ENCODE results near the gene GFRA4. TPM values are rescaled to one million over a fixed set of nuclear protein-coding genes. Genes with fewer than 3 reads are reported as not detected.

Gene GFRA4
- polyA plus RNA-seq, 2 of the 4 experiments (the other 2 are of a cell fraction), result not detected

DNA sequence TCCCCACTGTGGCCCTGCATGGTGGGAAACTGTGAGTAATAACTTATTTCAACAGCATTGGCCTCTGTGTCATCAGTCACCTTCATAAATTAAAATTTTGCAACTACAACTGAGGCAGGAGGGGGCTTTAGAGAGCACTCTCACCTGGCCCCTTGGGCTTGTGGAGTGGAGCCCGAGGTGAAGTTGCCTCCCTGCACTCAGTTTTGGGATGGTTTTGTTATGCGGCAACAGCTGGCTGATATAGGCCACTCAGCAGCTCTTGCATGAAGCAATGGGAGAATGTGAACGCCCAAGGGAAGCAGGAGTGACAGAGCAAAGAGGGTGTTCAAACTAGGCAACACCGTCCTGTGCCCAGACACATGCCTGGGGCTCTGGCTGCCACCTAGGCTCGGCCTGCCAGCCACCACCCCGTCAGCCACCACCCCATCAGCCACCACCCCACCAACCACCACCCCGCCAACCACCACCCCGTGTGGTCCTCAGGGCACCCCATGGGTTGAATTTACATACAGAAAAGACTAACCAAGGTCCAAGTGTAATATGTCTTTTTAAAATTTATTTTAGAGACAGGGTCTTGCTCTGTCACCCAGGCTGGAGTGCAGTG, 4.3 kb upstream of the GFRA4 start:
- H3K27ac ChIP-seq, result no peak overlapping the region
- DNase-seq (ENCODE audit: low read depth in 1 of 2, low spot score in 1 of 2) (no peak), FAIRE-seq (no peak), ATAC-seq (no peak)
- peaks cover 2% of the 10 kb centered on the region; the same call in 1 of the 3 replicates for H3K4me1 ChIP-seq
- H3K9me3 ChIP-seq, result no peaks in the 10 kb centered on the region
- H3K4me3 ChIP-seq, result no peak overlapping the region
- TF ChIP-seq NR3C1 (IDR thresholded peaks at IDR 0.05) (no peak), EHMT2 (IDR thresholded peaks at IDR 0.05; ENCODE audit: low read depth) (no peak), CEBPB (IDR thresholded peaks at IDR 0.05) (no peak), HOXA7 (CRISPR knock-in tag; IDR thresholded peaks at IDR 0.05) (no peak), HOXB5 (CRISPR knock-in tag; IDR thresholded peaks at IDR 0.05) (no peak), POLR2AphosphoS2 (conservative IDR thresholded peaks at IDR 0.05; ENCODE audit: low read length) (no peak), SMC3 (IDR thresholded peaks at IDR 0.05) (no peak), ZSCAN20 (CRISPR knock-in tag; IDR thresholded peaks at IDR 0.05) (no peak), HDAC2 (IDR thresholded peaks at IDR 0.05) (no peak)
- TF ChIP-seq, protein P1, sequence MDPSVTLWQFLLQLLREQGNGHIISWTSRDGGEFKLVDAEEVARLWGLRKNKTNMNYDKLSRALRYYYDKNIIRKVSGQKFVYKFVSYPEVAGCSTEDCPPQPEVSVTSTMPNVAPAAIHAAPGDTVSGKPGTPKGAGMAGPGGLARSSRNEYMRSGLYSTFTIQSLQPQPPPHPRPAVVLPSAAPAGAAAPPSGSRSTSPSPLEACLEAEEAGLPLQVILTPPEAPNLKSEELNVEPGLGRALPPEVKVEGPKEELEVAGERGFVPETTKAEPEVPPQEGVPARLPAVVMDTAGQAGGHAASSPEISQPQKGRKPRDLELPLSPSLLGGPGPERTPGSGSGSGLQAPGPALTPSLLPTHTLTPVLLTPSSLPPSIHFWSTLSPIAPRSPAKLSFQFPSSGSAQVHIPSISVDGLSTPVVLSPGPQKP (IDR thresholded peaks at IDR 0.05; ENCODE audit: low read depth, low read length), result no peak
- TF ChIP-seq, protein P2, sequence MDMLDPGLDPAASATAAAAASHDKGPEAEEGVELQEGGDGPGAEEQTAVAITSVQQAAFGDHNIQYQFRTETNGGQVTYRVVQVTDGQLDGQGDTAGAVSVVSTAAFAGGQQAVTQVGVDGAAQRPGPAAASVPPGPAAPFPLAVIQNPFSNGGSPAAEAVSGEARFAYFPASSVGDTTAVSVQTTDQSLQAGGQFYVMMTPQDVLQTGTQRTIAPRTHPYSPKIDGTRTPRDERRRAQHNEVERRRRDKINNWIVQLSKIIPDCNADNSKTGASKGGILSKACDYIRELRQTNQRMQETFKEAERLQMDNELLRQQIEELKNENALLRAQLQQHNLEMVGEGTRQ (IDR thresholded peaks at IDR 0.05), result no peak
- TF ChIP-seq, protein P3, sequence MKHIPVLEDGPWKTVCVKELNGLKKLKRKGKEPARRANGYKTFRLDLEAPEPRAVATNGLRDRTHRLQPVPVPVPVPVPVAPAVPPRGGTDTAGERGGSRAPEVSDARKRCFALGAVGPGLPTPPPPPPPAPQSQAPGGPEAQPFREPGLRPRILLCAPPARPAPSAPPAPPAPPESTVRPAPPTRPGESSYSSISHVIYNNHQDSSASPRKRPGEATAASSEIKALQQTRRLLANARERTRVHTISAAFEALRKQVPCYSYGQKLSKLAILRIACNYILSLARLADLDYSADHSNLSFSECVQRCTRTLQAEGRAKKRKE (CRISPR knock-in tag; IDR thresholded peaks at IDR 0.05; ENCODE audit: low read depth), result no peak
- TF ChIP-seq, protein P4, sequence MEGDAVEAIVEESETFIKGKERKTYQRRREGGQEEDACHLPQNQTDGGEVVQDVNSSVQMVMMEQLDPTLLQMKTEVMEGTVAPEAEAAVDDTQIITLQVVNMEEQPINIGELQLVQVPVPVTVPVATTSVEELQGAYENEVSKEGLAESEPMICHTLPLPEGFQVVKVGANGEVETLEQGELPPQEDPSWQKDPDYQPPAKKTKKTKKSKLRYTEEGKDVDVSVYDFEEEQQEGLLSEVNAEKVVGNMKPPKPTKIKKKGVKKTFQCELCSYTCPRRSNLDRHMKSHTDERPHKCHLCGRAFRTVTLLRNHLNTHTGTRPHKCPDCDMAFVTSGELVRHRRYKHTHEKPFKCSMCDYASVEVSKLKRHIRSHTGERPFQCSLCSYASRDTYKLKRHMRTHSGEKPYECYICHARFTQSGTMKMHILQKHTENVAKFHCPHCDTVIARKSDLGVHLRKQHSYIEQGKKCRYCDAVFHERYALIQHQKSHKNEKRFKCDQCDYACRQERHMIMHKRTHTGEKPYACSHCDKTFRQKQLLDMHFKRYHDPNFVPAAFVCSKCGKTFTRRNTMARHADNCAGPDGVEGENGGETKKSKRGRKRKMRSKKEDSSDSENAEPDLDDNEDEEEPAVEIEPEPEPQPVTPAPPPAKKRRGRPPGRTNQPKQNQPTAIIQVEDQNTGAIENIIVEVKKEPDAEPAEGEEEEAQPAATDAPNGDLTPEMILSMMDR (IDR thresholded peaks at IDR 0.05), result no peak
- ChIA-PET POLR2A (no interaction called here), CTCF (interaction anchor here (0.6 to 61.5 kb wide), 5 partner anchors 8 to 70 kb away, joined by 3 to 2233 read pairs (median 4); partner anchors contain the start of genes ADISSP, HSPA12B and SIGLEC1)
- WGBS (ENCODE audit: missing lambda C conversion rate), result 70% methylated on average over 8 of the region's 8 CpGs
- no peak overlapping the region for H3K4me2 ChIP-seq

DNA sequence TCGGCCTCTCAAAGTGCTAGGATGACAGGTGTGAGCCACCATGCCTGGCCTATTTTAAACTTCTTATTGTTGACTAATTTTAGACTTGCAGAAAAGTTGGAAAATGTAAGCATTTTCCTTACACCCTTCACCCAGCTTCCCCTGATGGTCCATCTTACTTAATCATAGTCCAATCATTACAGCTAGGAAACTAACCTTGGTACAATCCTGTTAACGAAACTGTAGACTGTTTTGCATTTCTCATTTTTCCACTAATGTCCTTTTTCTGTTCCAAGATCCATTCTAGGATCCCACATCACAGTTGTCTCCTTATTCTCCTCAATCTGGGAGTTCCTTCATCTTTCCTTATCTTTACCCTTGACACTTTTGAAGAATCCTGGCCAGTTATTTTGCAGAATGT, 659 bp upstream of the GFRA4 start:
- FAIRE-seq (no peak), DNase-seq (ENCODE audit: low read depth in 1 of 2, low spot score in 1 of 2) (no peak), ATAC-seq (no peak)
- Histone ChIP-seq H3K9me3 (no peaks in the 10 kb centered on the region), H3K4me1 (no peaks in the 10 kb centered on the region), H3K4me2 (no peak overlapping the region), H3K4me3 (no peak overlapping the region), H3K27ac (no peak overlapping the region)
- ChIA-PET CTCF (interaction anchor here (2.7 to 61.5 kb wide), 2 partner anchors 12 to 74 kb away, joined by 14 to 2233 read pairs; partner anchors contain the start of genes ADISSP, HSPA12B and SIGLEC1), POLR2A (no interaction called here)
- WGBS (ENCODE audit: missing lambda C conversion rate), result 41% methylated on average over 2 of the region's 2 CpGs
- TF ChIP-seq, protein P5, sequence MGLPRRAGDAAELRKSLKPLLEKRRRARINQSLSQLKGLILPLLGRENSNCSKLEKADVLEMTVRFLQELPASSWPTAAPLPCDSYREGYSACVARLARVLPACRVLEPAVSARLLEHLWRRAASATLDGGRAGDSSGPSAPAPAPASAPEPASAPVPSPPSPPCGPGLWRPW (IDR thresholded peaks at IDR 0.05), result no peak
- TF ChIP-seq RFX5 (IDR thresholded peaks at IDR 0.05) (no peak), HOXB5 (CRISPR knock-in tag; IDR thresholded peaks at IDR 0.05) (no peak), KDM5A (IDR thresholded peaks at IDR 0.05) (no peak), RNF2 (IDR thresholded peaks at IDR 0.05; ENCODE audit: borderline replicate concordance, low read depth) (no peak), RARB (CRISPR knock-in tag; IDR thresholded peaks at IDR 0.05) (no peak), ZC3H11A (IDR thresholded peaks at IDR 0.05) (no peak), SMC3 (IDR thresholded peaks at IDR 0.05) (no peak), JUNB (IDR thresholded peaks at IDR 0.05) (no peak), KDM1A (IDR thresholded peaks at IDR 0.05; ENCODE audit: low read depth) (no peak), TFCP2L1 (CRISPR knock-in tag; IDR thresholded peaks at IDR 0.05) (no peak), HDAC2 (IDR thresholded peaks at IDR 0.05) (no peak), FOSL2 (IDR thresholded peaks at IDR 0.05) (no peak), FOSL2 (CRISPR knock-in tag; IDR thresholded peaks at IDR 0.05) (no peak), TP53 (CRISPR knock-in tag; IDR thresholded peaks at IDR 0.05) (no peak), NPAS2 (CRISPR knock-in tag; IDR thresholded peaks at IDR 0.05; ENCODE audit: borderline replicate concordance) (no peak)
- TF ChIP-seq, protein P6, sequence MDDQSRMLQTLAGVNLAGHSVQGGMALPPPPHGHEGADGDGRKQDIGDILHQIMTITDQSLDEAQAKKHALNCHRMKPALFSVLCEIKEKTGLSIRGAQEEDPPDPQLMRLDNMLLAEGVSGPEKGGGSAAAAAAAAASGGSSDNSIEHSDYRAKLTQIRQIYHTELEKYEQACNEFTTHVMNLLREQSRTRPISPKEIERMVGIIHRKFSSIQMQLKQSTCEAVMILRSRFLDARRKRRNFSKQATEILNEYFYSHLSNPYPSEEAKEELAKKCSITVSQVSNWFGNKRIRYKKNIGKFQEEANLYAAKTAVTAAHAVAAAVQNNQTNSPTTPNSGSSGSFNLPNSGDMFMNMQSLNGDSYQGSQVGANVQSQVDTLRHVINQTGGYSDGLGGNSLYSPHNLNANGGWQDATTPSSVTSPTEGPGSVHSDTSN (IDR thresholded peaks at IDR 0.05), result no peak
